ENCODE measurements around the gene SAMD4A. TPM values are rescaled to one million over a fixed set of nuclear protein-coding genes. Genes with fewer than 3 reads are reported as not detected.

Gene SAMD4A
- total RNA-seq, 2 experiments from 2014 or later: 3.6 to 3.9 TPM

GRCh38 chr14:54775486-54776140 is 208.7 kb downstream of the SAMD4A start:
- H3K27me3 Mint-ChIP-seq (ENCODE audit: low read depth): peaks cover 1% of the 10 kb centered on the region
- no peak for ATAC-seq
- H3K27ac Mint-ChIP-seq: no peak overlapping the region
- DNase-seq: no peak
- H3K4me1 Mint-ChIP-seq (ENCODE audit: low read depth): peaks cover 63% of the 10 kb centered on the region
- H3K4me3 Mint-ChIP-seq: no peak overlapping the region
- CTCF ChIA-PET: interaction anchor here (0.6 to 6.8 kb wide), 22 partner anchors 10 to 409 kb away, joined by 3 to 318 read pairs (median 8); partner anchors contain the start of genes GCH1, MAPK1IP1L and SAMD4A
- H3K9me3 Mint-ChIP-seq (ENCODE audit: insufficient read depth): no peaks in the 10 kb centered on the region
- POLR2A ChIA-PET: interaction anchor here (0.8 to 1.7 kb wide), 4 partner anchors 106 to 210 kb away, joined by 3 to 13 read pairs (median 3); partner anchors contain the start of gene SAMD4A
- no peaks in the 10 kb centered on the region for H3K36me3 Mint-ChIP-seq (ENCODE audit: low read depth)

DNA sequence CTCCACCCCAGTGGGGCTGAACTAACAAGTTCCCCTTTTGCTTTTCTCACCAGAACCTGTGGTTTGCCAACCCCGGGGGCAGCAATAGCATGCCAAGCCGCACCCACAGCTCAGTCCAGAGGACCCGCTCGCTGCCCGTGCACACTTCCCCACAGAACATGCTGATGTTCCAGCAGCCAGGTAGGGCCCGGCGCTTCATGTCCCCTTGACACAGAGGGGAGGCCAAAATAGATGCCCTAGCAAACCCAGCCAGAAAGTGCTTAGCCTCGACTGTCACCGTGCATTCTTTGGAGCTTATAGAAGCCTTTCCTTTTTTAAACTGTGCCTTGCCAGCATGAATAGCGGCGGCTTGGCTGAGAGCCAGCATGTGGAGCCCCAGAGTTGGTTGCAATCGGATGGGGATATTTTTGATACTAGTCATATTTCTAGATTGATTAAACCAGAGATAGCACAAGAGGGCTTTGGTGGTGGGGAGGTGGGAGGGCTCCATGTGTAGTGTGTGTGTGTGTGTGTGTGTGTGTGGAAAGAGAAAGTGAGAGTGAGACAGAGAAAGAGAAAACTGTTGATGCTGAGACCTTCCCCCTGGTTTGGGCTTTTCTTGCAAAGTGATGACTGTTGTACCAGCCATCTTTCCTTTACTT is 209.6 kb downstream of the SAMD4A start:
- POLR2A ChIA-PET: interaction anchor here (0.5 to 1.7 kb wide), 3 partner anchors 105 to 287 kb away, joined by 3 to 13 read pairs (median 3); partner anchors contain the start of gene SAMD4A
- CTCF ChIA-PET: interaction anchor here (1.0 to 6.8 kb wide), 14 partner anchors 17 to 410 kb away, joined by 3 to 318 read pairs (median 6); partner anchors contain the start of genes GCH1 and SAMD4A
- peak; percentile 60 for DNase-seq
- Mint-ChIP-seq H3K4me3 (peak overlapping the region; percentile 57), H3K27ac (peak overlapping the region; percentile 70), H3K9me3 (ENCODE audit: insufficient read depth) (no peaks in the 10 kb centered on the region), H3K27me3 (ENCODE audit: low read depth) (peaks cover 2% of the 10 kb centered on the region), H3K4me1 (ENCODE audit: low read depth) (peaks cover 63% of the 10 kb centered on the region), H3K36me3 (ENCODE audit: low read depth) (no peaks in the 10 kb centered on the region)
- ATAC-seq: no peak

DNA sequence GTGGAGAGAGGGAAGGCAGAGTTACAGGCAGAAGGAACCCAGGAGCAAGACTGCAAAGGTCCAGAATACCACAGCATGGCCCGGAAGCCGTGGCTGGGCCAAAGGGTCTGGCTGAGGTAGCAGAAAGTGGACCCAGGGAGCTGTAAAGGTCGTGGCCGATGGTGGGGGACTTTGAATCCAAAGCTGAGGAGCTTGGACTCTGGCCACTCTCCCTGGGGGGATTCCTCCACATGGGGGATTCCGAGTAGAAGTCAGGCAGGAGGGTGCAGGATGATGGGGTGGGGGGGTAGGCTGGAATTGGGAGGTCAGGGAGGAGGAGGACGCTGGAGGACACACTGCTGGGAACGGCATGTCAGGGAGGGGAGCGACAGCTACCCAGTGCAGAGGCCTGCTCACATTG is 210.5 kb downstream of the SAMD4A start:
- H3K36me3 Mint-ChIP-seq (ENCODE audit: low read depth): no peaks in the 10 kb centered on the region
- CTCF ChIA-PET: interaction anchor here (0.7 to 6.8 kb wide), 11 partner anchors 26 to 238 kb away, joined by 3 to 318 read pairs (median 3); partner anchors contain the start of genes GCH1 and SAMD4A
- H3K27me3 Mint-ChIP-seq (ENCODE audit: low read depth): peaks cover 2% of the 10 kb centered on the region
- H3K4me1 Mint-ChIP-seq (ENCODE audit: low read depth): peaks cover 59% of the 10 kb centered on the region
- POLR2A ChIA-PET: interaction anchor here (1.7 kb wide), 1 partner anchor 211 kb away, joined by 13 read pairs; the partner anchor contains the start of gene SAMD4A
- ATAC-seq (no peak), DNase-seq (no peak)
- no peak overlapping the region for H3K4me3 Mint-ChIP-seq
- H3K27ac Mint-ChIP-seq: peak overlapping the region; percentile 70
- H3K9me3 Mint-ChIP-seq (ENCODE audit: insufficient read depth): no peaks in the 10 kb centered on the region

DNA sequence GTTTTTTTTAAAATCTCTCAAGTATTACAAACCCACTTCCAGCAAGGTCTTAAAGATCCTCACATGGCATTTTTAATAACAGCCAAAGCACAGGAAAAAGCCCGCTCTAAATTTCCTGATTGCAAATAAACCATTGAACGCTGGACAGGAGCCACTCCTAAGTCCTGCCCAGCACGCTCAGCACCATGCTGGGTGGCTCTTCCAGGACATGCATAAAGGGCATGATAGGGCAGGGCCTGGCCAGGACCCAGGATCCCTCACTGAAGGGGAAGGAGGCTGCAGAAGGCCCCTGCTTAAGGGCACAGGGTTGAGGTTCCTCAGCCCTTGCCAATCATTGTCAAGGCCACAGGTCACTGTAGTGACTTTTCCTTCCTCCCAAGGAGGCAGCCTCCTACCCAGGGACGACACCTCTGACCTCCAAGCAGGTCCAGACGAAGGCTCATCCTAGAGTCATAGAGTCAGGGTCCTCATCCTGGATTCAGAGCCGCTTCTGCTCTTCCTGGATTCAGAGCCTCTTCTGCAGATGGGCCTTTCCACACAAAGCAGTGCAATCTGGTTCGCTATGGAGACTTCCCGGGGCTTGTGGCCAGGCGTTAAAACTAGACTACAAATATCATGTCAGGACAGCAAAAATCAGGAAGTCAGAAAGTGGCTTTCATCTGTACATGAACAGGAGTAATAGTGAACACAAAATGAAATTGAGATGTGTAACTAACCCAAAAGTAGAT is 211.9 kb downstream of the SAMD4A start:
- ChIA-PET CTCF (interaction anchor here (0.9 to 6.8 kb wide), 2 partner anchors 206 to 213 kb away, joined by 3 to 318 read pairs; partner anchors contain the start of gene SAMD4A), POLR2A (no interaction called here)
- peaks cover 54% of the 10 kb centered on the region for H3K4me1 Mint-ChIP-seq (ENCODE audit: low read depth)
- H3K36me3 Mint-ChIP-seq (ENCODE audit: low read depth): no peaks in the 10 kb centered on the region
- no peaks in the 10 kb centered on the region for H3K9me3 Mint-ChIP-seq (ENCODE audit: insufficient read depth)
- ATAC-seq: no peak
- no peak overlapping the region for H3K4me3 Mint-ChIP-seq
- no peak for DNase-seq
- H3K27me3 Mint-ChIP-seq (ENCODE audit: low read depth): peaks cover 2% of the 10 kb centered on the region
- H3K27ac Mint-ChIP-seq: peak overlapping the region; percentile 2

GRCh38 chr14:54781080-54781479 is 214.2 kb downstream of the SAMD4A start:
- Mint-ChIP-seq H3K4me1 (ENCODE audit: low read depth) (peaks cover 38% of the 10 kb centered on the region), H3K36me3 (ENCODE audit: low read depth) (no peaks in the 10 kb centered on the region), H3K9me3 (ENCODE audit: insufficient read depth) (no peaks in the 10 kb centered on the region), H3K4me3 (no peak overlapping the region), H3K27me3 (ENCODE audit: low read depth) (peaks cover 2% of the 10 kb centered on the region), H3K27ac (no peak overlapping the region)
- DNase-seq (no peak), ATAC-seq (no peak)
- CTCF ChIA-PET: interaction anchor here (1.7 kb wide), 1 partner anchor 217 kb away, joined by 5 read pairs; no protein-coding TSS in a partner anchor
- POLR2A ChIA-PET: no interaction called here

- H3K27me3 Mint-ChIP-seq (ENCODE audit: low read depth): peaks cover 2% of the 10 kb centered on the region
- no peak overlapping the region for H3K4me3 Mint-ChIP-seq
- H3K9me3 Mint-ChIP-seq (ENCODE audit: insufficient read depth): no peaks in the 10 kb centered on the region
- H3K27ac Mint-ChIP-seq: no peak overlapping the region
- ATAC-seq: no peak
- H3K36me3 Mint-ChIP-seq (ENCODE audit: low read depth): no peaks in the 10 kb centered on the region
- no peak for DNase-seq
- peaks cover 32% of the 10 kb centered on the region for H3K4me1 Mint-ChIP-seq (ENCODE audit: low read depth)
- CTCF ChIA-PET: interaction anchor here (0.6 to 1.7 kb wide), 11 partner anchors 8 to 218 kb away, joined by 3 to 8 read pairs (median 4); partner anchors contain the start of gene SAMD4A
- POLR2A ChIA-PET: no interaction called here
Observed at GRCh38 chr14:54781961-54782750, 215.2 kb downstream of the SAMD4A start.

DNA sequence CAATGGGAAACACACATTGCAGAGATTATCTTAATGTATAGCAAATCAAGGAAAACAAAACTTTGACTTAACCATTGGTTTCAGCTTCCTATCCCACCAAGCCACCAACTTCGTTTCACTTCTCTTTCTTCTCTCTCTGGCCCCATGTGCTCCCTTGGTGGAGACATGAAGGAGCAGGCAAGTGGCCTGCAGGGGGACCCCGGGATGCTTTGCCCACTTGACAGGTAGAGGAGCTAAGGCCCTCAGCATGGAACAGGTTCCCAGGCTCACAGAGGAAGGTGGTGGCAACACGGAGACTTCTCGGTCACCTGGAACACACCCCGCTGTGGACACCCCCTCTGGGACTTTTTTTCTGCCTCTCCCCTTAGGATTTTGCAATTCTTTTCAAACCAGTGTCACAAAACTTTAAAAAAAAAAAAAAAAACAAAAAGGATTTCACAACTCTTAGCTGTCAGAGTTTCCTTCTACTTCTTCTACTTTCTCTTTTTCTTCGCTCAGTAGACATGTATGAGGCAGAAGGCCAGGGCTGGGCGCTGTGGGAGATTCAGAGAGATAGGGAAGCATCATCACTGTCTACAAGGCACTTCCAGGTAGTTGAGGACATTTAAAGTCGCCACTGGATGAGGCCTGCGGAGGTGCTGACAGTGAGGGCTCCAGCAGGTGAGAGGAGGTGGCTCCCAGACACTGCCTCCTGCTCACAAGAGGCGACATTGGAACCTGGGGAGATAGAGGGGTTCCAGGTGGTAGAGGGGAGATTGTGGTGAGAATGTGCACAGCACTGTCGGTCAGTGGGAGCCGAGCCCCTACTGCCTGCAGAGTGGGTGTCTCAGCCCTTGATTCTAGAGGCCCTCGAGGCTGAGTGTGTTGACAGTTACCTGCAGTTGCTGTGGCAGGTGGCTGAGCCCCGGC is 216.1 kb downstream of the SAMD4A start:
- CTCF ChIA-PET: interaction anchor here (0.6 to 2.8 kb wide), 11 partner anchors 8 to 219 kb away, joined by 3 to 11 read pairs (median 4); partner anchors contain the start of gene SAMD4A
- Mint-ChIP-seq H3K4me1 (ENCODE audit: low read depth) (peaks cover 28% of the 10 kb centered on the region), H3K9me3 (ENCODE audit: insufficient read depth) (no peaks in the 10 kb centered on the region), H3K27ac (no peak overlapping the region), H3K4me3 (no peak overlapping the region), H3K36me3 (ENCODE audit: low read depth) (no peaks in the 10 kb centered on the region), H3K27me3 (ENCODE audit: low read depth) (peaks cover 2% of the 10 kb centered on the region)
- ATAC-seq (peak; percentile 62), DNase-seq (peak; percentile 44)
- POLR2A ChIA-PET: interaction anchor here (0.8 kb wide), 1 partner anchor 199 kb away, joined by 3 read pairs; no protein-coding TSS in a partner anchor

DNA sequence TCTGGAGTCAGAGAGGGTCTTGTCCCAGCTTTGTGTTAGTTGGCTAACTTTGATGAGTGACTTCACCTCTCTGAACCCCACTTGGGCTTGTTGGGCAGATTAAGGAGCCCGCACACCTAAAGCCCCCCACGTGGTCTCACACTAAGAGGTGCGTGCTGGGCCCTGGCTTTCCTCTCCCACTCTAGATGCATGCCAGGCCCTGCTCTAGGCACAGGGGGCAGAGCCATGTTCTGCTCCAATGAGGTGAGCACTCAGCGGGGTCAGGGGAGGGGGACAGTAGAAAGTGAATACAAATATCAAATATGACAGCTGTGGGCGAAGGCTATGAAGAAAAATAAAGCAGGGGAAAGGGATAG is 216.7 kb downstream of the SAMD4A start:
- Mint-ChIP-seq H3K36me3 (ENCODE audit: low read depth) (no peaks in the 10 kb centered on the region), H3K9me3 (ENCODE audit: insufficient read depth) (no peaks in the 10 kb centered on the region), H3K4me3 (no peak overlapping the region), H3K27me3 (ENCODE audit: low read depth) (peaks cover 2% of the 10 kb centered on the region), H3K27ac (no peak overlapping the region), H3K4me1 (ENCODE audit: low read depth) (peaks cover 22% of the 10 kb centered on the region)
- CTCF ChIA-PET: interaction anchor here (2.8 kb wide), 1 partner anchor 220 kb away, joined by 11 read pairs; no protein-coding TSS in a partner anchor
- no peak for ATAC-seq
- DNase-seq: no peak
- POLR2A ChIA-PET: interaction anchor here (0.8 kb wide), 1 partner anchor 200 kb away, joined by 3 read pairs; no protein-coding TSS in a partner anchor

DNA sequence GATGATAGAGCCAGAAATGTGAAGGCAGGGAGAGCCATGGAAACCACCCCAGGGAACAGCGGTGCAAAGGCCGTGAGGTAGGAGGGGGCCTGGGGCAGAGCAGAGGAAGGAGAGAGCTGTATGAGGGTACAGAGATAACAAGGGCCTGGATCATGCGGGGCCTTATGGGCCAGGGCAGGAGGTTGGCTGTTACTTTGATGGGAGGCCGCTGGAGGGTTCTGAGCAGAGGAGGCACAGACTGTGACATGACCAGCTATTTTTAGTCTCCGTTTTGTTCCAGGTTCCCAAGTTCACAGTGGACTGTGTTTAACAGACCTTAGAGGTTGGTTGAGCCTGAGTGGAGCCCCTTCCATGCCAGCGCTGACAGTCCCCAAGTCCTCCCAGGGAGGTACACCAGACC is 217.1 kb downstream of the SAMD4A start:
- peaks cover 21% of the 10 kb centered on the region for H3K4me1 Mint-ChIP-seq (ENCODE audit: low read depth)
- CTCF ChIA-PET: interaction anchor here (2.8 kb wide), 1 partner anchor 220 kb away, joined by 11 read pairs; no protein-coding TSS in a partner anchor
- no peaks in the 10 kb centered on the region for H3K36me3 Mint-ChIP-seq (ENCODE audit: low read depth)
- ATAC-seq (no peak), DNase-seq (no peak)
- peaks cover 2% of the 10 kb centered on the region for H3K27me3 Mint-ChIP-seq (ENCODE audit: low read depth)
- no peak overlapping the region for H3K4me3 Mint-ChIP-seq
- POLR2A ChIA-PET: no interaction called here
- no peaks in the 10 kb centered on the region for H3K9me3 Mint-ChIP-seq (ENCODE audit: insufficient read depth)
- H3K27ac Mint-ChIP-seq: no peak overlapping the region

DNA sequence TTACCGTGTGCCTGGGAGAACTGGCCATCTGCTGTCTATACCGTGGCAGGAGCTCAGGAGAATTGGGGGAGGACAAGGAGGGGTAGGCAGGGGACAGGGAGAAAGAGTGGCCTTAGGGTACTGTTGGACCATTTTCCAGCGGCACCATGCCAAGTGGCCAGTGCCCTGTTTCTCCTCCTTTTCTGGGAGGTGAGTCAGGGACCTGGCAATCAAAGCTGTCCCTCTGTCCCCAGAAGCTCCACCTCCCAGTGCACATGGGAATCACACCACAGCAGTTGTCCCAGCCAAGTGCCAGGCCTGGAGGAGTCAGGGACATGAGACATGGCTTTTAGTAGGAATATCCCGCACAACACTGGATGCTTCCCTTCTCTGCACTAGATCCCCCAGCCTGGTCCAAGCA is 217.7 kb downstream of the SAMD4A start:
- Mint-ChIP-seq H3K4me1 (ENCODE audit: low read depth) (peaks cover 21% of the 10 kb centered on the region), H3K36me3 (ENCODE audit: low read depth) (no peaks in the 10 kb centered on the region), H3K27me3 (ENCODE audit: low read depth) (peaks cover 2% of the 10 kb centered on the region), H3K4me3 (no peak overlapping the region), H3K9me3 (ENCODE audit: insufficient read depth) (no peaks in the 10 kb centered on the region), H3K27ac (no peak overlapping the region)
- POLR2A ChIA-PET: no interaction called here
- CTCF ChIA-PET: interaction anchor here (0.9 to 3.2 kb wide), 4 partner anchors 10 to 221 kb away, joined by 4 to 13 read pairs (median 8); no protein-coding TSS in a partner anchor
- DNase-seq: no peak
- no peak for ATAC-seq

Data from activated CD8-positive, alpha-beta T cell treated with anti-CD3 and anti-CD28 coated beads, Interleukin-2, amount 10 ng/mL, durations not matched to agents 7 days and 5 days (primary cell).